GM20431 (cell line): ENCODE data around the gene GALNT10.

Experiments
- in situ Hi-C: fragments of 300-500 bp; cut with MseI, MboI; formaldehyde crosslinking; loops from one replicate; pipeline ENCODE4 v1.15.0; 2020; ENCODE audit warnings: low sequenced_read_pairs; ENCODE audit not compliant: unreplicated experiment

The GALNT10 gene

GRCh38 chr5:154445422-154446194 is 255.1 kb downstream of the GALNT10 start, which contains the start of gene SAP30L:
Gene SAP30L (plus strand): TSS chr5:154445997. CDS start chr5:154446605, 608 bp downstream.
- in situ Hi-C loops: no loop called here

GRCh38 chr5:154446195-154447088 is 255.9 kb downstream of the GALNT10 start:
- in situ Hi-C loops: no loop called here

GRCh38 chr5:154447089-154447725 is 256.7 kb downstream of the GALNT10 start:
- in situ Hi-C loops: no loop called here

- in situ Hi-C loops: no loop called here
These were observed 259.3 kb downstream of the GALNT10 start for GRCh38 chr5:154449786-154450185.

- in situ Hi-C loops: no loop called here
These were observed 261.4 kb downstream of the GALNT10 start for GRCh38 chr5:154451957-154452356.

- in situ Hi-C loops: no loop called here
These were observed 265.1 kb downstream of the GALNT10 start for GRCh38 chr5:154455585-154455984.

- in situ Hi-C loops: no loop called here
These were observed 266.0 kb downstream of the GALNT10 start for GRCh38 chr5:154456540-154456939.

- in situ Hi-C loops: no loop called here
These were observed 268.5 kb downstream of the GALNT10 start for GRCh38 chr5:154459015-154459414.

GRCh38 chr5:154460172-154460571 is 269.6 kb downstream of the GALNT10 start:
- in situ Hi-C loops: loop anchor here (10.0 kb wide), 1 partner anchor 145 kb away; no protein-coding TSS in a partner anchor

GRCh38 chr5:154461531-154461930 is 271.0 kb downstream of the GALNT10 start:
- in situ Hi-C loops: loop anchor here (10.0 kb wide), 1 partner anchor 143 kb away; no protein-coding TSS in a partner anchor

- in situ Hi-C loops: loop anchor here (10.0 kb wide), 1 partner anchor 140 kb away; no protein-coding TSS in a partner anchor
These were observed 273.9 kb downstream of the GALNT10 start for GRCh38 chr5:154464438-154464837.

- in situ Hi-C loops: loop anchor here (10.0 kb wide), 1 partner anchor 140 kb away; no protein-coding TSS in a partner anchor
These were observed 274.6 kb downstream of the GALNT10 start for GRCh38 chr5:154465169-154465568.

- in situ Hi-C loops: loop anchor here (10.0 kb wide), 1 partner anchor 139 kb away; no protein-coding TSS in a partner anchor
These were observed 275.6 kb downstream of the GALNT10 start for GRCh38 chr5:154466147-154466546.

GRCh38 chr5:154466671-154467070 is 276.1 kb downstream of the GALNT10 start:
- in situ Hi-C loops: loop anchor here (10.0 kb wide), 1 partner anchor 138 kb away; no protein-coding TSS in a partner anchor

GRCh38 chr5:154467655-154468354 is 277.3 kb downstream of the GALNT10 start:
- in situ Hi-C loops: loop anchor here (10.0 kb wide), 1 partner anchor 137 kb away; no protein-coding TSS in a partner anchor

GRCh38 chr5:154470137-154470536 is 279.6 kb downstream of the GALNT10 start:
- in situ Hi-C loops: no loop called here
